ENCODE data around the gene SPC25.

SPC25 gene

DNA sequence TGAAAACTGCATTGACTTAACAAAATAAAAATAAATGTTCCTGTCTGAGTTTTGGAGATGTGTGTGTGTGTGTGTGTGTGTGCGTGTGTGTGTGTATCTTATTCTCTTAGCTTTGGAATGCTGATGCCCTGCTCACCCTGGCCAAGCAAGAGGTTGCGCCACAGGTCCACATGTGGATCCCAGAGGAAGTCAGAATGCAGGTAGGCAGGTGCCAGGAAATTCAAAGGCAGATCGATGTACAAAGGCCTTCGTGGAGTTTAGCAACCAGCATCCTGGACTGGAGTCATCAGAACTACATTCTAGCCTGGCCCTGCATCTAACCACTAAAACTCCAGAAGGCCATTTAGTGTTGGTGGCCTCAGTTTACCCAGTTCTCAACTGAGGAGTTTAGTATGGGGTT lies 23.3 kb upstream of the SPC25 start:
- Mint-ChIP-seq H3K4me1 (ENCODE audit: low read depth) (peaks cover 15% of the 10 kb centered on the region), H3K27me3 (peaks cover 41% of the 10 kb centered on the region), H3K27ac (no peak overlapping the region), H3K4me3 (no peak overlapping the region), H3K36me3 (ENCODE audit: low read depth) (no peaks in the 10 kb centered on the region), H3K9me3 (peaks cover 3% of the 10 kb centered on the region)

DNA sequence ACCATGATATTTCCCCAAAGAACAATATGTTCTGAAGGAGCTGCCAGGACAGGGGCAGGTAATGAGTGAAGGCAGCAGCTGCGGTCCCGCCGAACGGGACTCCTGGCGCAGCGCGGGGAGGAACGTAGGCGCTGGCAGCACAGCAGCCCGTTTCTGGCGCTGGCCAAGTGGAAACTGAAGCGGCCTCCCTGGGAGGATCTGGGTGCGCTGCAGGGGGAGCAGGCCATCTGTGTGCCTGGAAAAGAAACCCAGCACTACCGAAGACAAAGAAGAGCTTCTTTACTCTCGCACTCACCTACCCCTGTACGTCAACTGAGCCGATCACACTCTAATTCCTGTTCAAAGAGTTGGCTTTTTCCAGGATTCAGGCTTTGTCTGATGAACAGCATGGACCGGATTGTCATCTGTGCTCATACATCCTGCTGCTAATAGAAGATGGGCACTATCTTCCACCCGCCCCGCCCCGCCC lies 22.7 kb upstream of the SPC25 start:
- peaks cover 41% of the 10 kb centered on the region for H3K27me3 Mint-ChIP-seq
- no peaks in the 10 kb centered on the region for H3K36me3 Mint-ChIP-seq (ENCODE audit: low read depth)
- peaks cover 3% of the 10 kb centered on the region for H3K9me3 Mint-ChIP-seq
- peaks cover 15% of the 10 kb centered on the region for H3K4me1 Mint-ChIP-seq (ENCODE audit: low read depth)
- no peak overlapping the region for H3K27ac Mint-ChIP-seq
- peak overlapping the region; percentile 41 for H3K4me3 Mint-ChIP-seq

DNA sequence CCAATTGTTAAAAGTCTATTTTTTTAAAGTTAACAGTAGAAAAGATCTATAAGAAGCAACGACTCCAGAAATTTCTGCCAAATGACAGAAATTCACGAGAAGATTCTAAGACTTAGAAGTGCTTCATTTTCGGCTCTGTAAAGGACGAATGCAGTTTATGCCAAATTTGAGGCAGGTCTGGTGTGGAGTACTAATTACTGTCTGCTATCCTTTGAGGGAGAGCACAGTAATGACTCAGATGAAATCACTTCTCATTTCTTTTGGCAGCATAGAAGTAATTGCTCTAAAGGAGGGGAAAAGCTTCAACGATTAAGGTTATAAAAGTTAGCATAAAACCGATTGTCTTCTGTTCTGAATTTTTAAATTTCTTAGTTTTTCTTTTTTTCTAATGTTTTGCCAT lies 22.2 kb upstream of the SPC25 start:
- Mint-ChIP-seq H3K4me3 (peak overlapping the region; percentile 41), H3K27me3 (peaks cover 41% of the 10 kb centered on the region), H3K36me3 (ENCODE audit: low read depth) (no peaks in the 10 kb centered on the region), H3K9me3 (peaks cover 3% of the 10 kb centered on the region), H3K27ac (no peak overlapping the region), H3K4me1 (ENCODE audit: low read depth) (peaks cover 15% of the 10 kb centered on the region)

DNA sequence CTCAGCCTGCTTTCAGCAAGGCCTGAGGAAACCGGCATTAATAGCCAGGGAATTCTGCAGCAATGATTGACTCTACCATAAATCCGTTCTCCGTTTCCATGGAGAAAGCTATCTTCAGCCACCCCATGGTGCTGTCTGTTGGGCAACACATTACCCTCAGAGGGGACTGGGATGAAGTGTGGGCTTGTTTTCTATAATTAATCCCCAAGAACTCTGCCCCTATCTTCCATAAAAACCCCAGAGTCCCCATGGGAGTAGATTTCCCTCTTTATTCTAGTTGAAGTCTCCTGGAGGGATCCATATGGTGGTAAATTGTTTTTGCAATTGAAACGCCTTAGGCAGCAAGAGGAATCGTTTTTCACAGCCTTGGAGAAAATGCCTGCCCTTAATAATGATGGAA lies 20.1 kb upstream of the SPC25 start:
- no peaks in the 10 kb centered on the region for H3K9me3 Mint-ChIP-seq
- H3K27ac Mint-ChIP-seq, result no peak overlapping the region
- no peaks in the 10 kb centered on the region for H3K36me3 Mint-ChIP-seq (ENCODE audit: low read depth)
- H3K4me3 Mint-ChIP-seq, result no peak overlapping the region
- H3K27me3 Mint-ChIP-seq, result peaks cover 45% of the 10 kb centered on the region
- H3K4me1 Mint-ChIP-seq (ENCODE audit: low read depth), result peaks cover 4% of the 10 kb centered on the region

DNA sequence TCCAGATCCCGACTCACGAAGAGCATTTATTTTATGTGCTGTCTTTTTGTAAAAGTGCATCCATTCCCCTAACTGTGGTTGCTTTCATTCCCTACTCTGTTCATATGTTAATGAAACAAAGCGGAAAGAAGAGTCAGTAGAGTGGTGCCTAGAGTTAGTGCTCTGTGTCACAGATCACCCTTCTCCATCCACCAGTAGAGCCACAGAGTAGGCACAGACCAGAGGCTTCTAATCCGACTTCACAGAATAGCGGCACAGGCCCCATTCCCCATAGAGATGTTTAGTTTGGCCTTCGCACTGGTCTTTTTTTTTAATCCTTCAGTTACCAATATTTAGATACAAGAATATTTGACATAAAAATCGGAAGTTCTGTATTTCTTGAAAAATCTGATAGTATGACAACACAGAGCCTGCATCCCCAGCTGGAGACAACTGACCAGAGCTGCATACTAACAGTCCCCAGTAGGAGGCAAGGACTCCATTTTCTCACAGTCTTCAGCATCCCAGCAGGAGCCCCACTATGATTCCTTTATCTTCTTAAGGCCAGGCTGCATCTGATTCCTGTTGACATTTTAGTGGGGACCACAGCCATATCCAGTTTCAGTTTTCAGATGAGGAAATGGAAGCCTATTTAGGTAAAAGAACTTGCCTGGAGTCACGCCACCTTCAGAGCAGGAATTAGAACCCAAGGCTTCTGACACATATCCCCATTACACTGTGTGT lies 17.9 kb upstream of the SPC25 start:
- peaks cover 36% of the 10 kb centered on the region for H3K27me3 Mint-ChIP-seq
- H3K4me3 Mint-ChIP-seq, result no peak overlapping the region
- no peaks in the 10 kb centered on the region for H3K36me3 Mint-ChIP-seq (ENCODE audit: low read depth)
- peaks cover 4% of the 10 kb centered on the region for H3K4me1 Mint-ChIP-seq (ENCODE audit: low read depth)
- H3K27ac Mint-ChIP-seq, result no peak overlapping the region
- no peaks in the 10 kb centered on the region for H3K9me3 Mint-ChIP-seq

DNA sequence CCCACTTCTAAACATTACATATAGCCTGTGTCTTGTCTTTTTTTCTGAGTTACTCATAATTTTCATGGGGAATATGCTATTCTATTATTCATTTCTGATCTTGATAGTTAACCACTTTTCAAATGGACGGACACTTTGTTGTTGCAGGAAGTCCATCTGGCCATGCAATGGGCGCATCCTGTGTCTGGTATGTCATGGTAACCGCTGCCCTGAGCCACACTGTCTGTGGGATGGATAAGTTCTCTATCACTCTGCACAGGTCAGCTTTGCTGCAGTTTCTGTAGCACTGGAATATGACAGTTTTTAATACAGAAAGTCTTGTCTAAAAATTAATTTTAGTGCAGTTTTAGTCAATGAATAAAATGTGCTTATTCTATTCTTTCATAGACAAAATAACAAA lies 14.1 kb upstream of the SPC25 start:
- no peak overlapping the region for H3K4me3 Mint-ChIP-seq

DNA sequence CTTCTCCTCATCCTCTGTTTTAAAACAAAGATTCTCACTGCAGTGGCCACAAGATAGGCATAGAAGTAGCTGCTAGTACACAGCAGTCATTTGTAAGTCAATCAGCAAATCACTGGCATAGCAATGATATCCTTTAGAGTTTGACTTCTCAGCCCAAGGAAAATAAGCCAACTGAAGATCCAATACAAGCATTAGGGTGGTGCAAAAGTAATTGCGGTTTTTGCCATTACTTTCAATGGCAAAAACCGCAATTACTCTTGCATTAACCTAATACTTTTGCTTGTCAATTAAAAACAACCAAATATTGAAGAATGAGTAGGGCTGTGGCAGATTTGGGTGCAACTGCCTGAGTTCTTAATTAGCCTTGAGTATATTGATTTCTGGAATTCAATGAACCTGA lies 13.7 kb upstream of the SPC25 start:
- Mint-ChIP-seq H3K36me3 (ENCODE audit: low read depth) (no peaks in the 10 kb centered on the region), H3K27me3 (peaks cover 17% of the 10 kb centered on the region), H3K27ac (no peak overlapping the region), H3K4me3 (no peak overlapping the region), H3K4me1 (ENCODE audit: low read depth) (no peaks in the 10 kb centered on the region), H3K9me3 (no peaks in the 10 kb centered on the region)

More for the DNA sequence above, 14.1 kb upstream of the SPC25 start:
- peaks cover 18% of the 10 kb centered on the region for H3K27me3 Mint-ChIP-seq
- H3K4me1 Mint-ChIP-seq (ENCODE audit: low read depth), result no peaks in the 10 kb centered on the region
- H3K9me3 Mint-ChIP-seq, result no peaks in the 10 kb centered on the region
- H3K27ac Mint-ChIP-seq, result no peak overlapping the region
- H3K36me3 Mint-ChIP-seq (ENCODE audit: low read depth), result no peaks in the 10 kb centered on the region

DNA sequence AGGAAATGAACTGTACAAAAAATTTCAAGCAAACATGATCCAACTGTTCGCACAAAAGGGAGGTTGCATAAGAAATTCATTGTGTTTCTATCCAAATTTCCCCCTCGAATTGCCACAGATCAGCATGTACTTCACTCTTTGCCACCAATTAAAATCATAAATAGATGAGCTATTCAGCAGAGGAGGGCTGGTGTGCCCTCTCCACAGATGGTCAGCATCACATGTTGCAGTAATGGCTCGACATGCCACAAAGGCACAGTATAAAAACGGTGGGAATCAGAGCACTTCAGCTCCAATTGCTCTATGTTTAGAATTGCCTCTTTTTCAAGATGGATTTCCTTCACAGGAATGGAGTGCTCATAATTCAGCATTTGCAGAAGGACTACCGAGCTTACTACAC lies 10.8 kb upstream of the SPC25 start, which contains the start of gene G6PC2:
Gene G6PC2 (plus strand): TSS at position 289 of the 400 bp plus-strand sequence. CDS start 41 bp downstream, at position 330.
- H3K9me3 Mint-ChIP-seq, result no peaks in the 10 kb centered on the region
- H3K4me3 Mint-ChIP-seq, result no peak within 1 kb of the TSS
- no peaks in the 10 kb centered on the region for H3K4me1 Mint-ChIP-seq (ENCODE audit: low read depth)
- H3K27me3 Mint-ChIP-seq, result peaks cover 13% of the 10 kb centered on the region
- no peak within 1 kb of the TSS for H3K27ac Mint-ChIP-seq
- H3K36me3 Mint-ChIP-seq (ENCODE audit: low read depth), result no peaks in the 10 kb centered on the region

DNA sequence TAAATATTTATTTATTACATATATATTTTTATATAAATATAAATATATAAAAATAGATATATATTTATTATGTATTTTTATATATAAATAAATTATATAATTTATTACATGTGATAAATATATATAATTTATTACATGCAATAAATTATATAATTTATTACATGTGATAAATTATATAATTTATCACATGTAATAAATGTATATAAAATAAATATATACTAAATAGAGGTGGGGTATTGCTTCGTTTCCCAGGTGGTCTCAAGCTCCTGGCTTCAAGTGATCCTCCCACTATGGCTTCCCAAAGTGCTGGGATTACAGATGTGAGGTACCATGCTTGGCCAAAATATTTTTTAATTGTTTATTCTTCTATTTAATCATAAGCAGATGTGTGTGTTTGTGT lies 7.2 kb upstream of the SPC25 start:
- Mint-ChIP-seq H3K4me3 (no peak overlapping the region), H3K36me3 (ENCODE audit: low read depth) (no peaks in the 10 kb centered on the region), H3K9me3 (no peaks in the 10 kb centered on the region), H3K4me1 (ENCODE audit: low read depth) (no peaks in the 10 kb centered on the region), H3K27ac (no peak overlapping the region), H3K27me3 (peaks cover 25% of the 10 kb centered on the region)

DNA sequence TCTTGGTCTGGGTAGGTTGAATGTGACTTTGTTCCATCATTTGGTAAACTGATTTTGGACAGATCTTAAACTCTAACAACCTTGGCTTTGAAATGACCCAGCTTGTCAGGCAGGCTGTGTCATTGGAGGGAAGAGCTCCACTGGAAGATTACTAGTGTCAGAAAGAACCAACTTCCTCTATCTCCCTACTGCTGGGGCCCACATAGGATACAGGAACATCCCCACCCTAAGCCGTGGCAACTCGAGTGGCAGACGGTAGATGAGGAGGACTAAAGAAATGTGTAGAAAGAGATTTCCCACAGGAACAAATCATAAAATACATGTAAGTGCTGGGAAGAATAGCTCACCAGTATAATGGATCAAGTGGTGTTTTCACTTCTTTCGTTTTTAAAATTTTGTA lies 6.6 kb upstream of the SPC25 start:
- H3K27me3 Mint-ChIP-seq, result peaks cover 25% of the 10 kb centered on the region
- no peak overlapping the region for H3K4me3 Mint-ChIP-seq
- H3K27ac Mint-ChIP-seq, result no peak overlapping the region
- H3K4me1 Mint-ChIP-seq (ENCODE audit: low read depth), result no peaks in the 10 kb centered on the region
- H3K36me3 Mint-ChIP-seq (ENCODE audit: low read depth), result no peaks in the 10 kb centered on the region
- H3K9me3 Mint-ChIP-seq, result no peaks in the 10 kb centered on the region

DNA sequence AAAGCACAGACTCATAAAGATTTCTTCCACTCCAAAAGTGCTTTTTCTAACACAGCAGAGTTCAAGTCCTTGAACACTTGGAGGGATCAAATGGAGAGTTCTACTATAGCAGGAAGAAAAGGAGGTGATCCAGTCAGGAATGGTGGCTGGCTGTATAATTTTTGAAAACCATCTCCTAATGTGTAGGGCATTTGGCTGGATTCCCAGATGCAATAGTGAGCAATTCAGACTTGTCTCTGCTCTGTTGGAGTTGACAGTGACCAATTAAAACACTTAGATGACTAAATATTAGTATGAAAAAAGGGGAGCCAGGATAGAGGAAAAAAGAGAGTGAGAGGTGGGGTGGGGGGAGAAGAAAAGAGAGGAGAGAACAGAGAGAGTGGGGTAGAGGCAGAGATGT lies 5.5 kb upstream of the SPC25 start:
- Mint-ChIP-seq H3K27me3 (peaks cover 20% of the 10 kb centered on the region), H3K9me3 (no peaks in the 10 kb centered on the region), H3K27ac (no peak overlapping the region), H3K4me1 (ENCODE audit: low read depth) (peaks cover 1% of the 10 kb centered on the region), H3K36me3 (ENCODE audit: low read depth) (no peaks in the 10 kb centered on the region), H3K4me3 (no peak overlapping the region)

DNA sequence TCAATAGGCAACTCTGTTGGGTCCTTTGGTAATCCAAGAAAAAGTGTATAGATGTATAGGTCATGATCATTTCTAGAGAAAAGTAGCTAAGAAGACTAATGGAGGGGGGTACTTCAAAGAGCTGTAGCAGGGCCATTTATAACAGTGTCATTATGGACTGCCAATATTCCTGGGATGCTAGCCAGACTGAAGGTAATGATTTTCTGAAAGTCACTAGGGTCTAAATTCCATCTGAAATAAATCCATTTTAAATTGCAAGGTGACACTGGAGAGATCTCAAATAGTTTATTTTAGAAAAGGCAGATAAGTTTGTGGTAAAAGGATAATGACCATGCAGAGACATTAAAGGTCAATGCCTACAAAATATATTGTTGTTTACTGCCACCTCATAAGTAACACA lies 4.5 kb upstream of the SPC25 start:
- H3K27me3 Mint-ChIP-seq, result peaks cover 20% of the 10 kb centered on the region

DNA sequence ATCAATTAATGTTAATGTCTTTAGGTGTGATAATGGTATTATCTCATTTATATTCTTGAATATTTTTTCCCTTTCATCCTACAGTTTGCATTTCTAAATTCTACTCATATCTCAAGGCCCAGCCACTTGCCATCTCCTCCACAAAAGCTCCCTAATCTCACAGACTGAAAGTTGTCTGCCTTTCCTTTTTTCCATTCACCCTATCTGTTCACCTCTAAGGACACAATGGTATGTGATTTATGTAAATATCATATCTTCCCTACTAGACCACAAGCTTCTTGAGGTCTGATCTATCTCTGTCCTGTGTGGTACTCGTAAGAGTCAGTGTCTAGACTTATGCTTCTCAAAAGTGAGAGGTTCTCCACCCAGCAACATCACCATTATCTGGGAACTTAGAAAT lies 3.9 kb upstream of the SPC25 start:
- Mint-ChIP-seq H3K4me1 (ENCODE audit: low read depth) (peaks cover 16% of the 10 kb centered on the region), H3K9me3 (no peaks in the 10 kb centered on the region), H3K27me3 (peaks cover 17% of the 10 kb centered on the region), H3K27ac (no peak overlapping the region), H3K4me3 (no peak overlapping the region), H3K36me3 (ENCODE audit: low read depth) (no peaks in the 10 kb centered on the region)

More for the DNA sequence above, 4.5 kb upstream of the SPC25 start:
- Mint-ChIP-seq H3K4me3 (no peak overlapping the region), H3K4me1 (ENCODE audit: low read depth) (peaks cover 10% of the 10 kb centered on the region), H3K36me3 (ENCODE audit: low read depth) (no peaks in the 10 kb centered on the region), H3K27ac (no peak overlapping the region), H3K9me3 (no peaks in the 10 kb centered on the region)

DNA sequence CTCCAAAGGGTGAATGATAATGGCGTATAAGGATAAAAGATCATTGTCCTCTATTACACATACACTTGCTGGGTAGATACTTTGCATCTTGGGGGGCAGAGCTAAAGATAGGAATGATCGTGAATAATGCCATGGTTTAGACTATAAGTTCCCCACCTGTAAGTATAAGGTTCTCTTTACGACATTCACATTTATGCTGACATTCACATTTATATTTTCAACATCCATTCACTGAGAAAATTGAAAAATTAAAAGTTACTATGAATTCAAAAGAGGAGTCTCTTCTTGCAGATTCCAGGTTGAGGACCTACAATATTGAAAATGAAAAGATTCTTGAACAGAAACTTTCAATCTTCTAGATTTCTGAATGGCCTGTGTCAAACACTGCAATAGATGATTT lies 2.1 kb upstream of the SPC25 start:
- peaks cover 6% of the 10 kb centered on the region for H3K36me3 Mint-ChIP-seq (ENCODE audit: low read depth)
- H3K9me3 Mint-ChIP-seq, result no peaks in the 10 kb centered on the region
- peaks cover 16% of the 10 kb centered on the region for H3K27me3 Mint-ChIP-seq
- H3K27ac Mint-ChIP-seq, result no peak overlapping the region
- H3K4me3 Mint-ChIP-seq, result no peak overlapping the region
- H3K4me1 Mint-ChIP-seq (ENCODE audit: low read depth), result peaks cover 17% of the 10 kb centered on the region

DNA sequence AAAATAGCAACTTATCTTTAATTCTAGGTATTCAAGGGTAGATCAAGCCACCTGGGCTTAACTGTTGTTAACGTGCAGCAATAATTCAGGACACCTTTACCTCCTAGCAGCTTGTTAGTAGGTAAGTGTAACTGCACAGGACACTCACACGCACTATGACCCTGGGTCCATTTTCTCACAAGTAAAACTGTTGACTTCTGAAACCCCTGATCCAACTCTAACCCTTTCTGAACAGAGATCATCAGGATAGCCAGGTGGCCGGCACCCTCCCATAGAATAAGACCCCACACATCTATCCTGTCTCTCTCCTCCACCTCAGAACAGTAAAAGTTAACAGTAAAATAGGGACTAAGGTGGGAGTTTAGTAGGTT lies 610 bp downstream of the SPC25 start:
- Mint-ChIP-seq H3K4me1 (ENCODE audit: low read depth) (peaks cover 25% of the 10 kb centered on the region), H3K36me3 (ENCODE audit: low read depth) (peaks cover 17% of the 10 kb centered on the region), H3K27me3 (peaks cover 10% of the 10 kb centered on the region), H3K4me3 (peak overlapping the region; percentile 99), H3K27ac (peak overlapping the region; percentile 90), H3K9me3 (no peaks in the 10 kb centered on the region)

DNA sequence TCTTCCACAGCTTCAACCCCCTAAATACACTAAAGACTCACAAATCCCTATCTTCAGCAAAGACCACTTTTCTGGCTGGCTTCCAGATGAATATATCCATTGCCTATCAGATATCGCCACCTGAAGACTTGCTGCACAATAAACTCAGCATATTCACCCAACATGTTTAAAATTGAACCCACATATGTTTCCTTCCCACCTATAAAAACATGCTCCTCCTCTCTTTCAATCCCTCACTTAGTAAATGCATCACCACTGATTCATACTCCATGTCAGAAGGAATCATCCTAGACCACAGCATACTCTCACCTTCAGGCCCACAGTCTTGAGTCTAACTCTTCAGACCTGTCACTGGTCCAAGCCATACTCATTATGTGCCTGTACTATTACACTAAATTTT lies 5.3 kb downstream of the SPC25 start:
- H3K27ac Mint-ChIP-seq, result no peak overlapping the region
- peaks cover 24% of the 10 kb centered on the region for H3K36me3 Mint-ChIP-seq (ENCODE audit: low read depth)
- no peak overlapping the region for H3K4me3 Mint-ChIP-seq

More for the DNA sequence above, 5.3 kb downstream of the SPC25 start:
- H3K27me3 Mint-ChIP-seq, result no peaks in the 10 kb centered on the region
- H3K4me1 Mint-ChIP-seq (ENCODE audit: low read depth), result peaks cover 22% of the 10 kb centered on the region
- H3K9me3 Mint-ChIP-seq, result no peaks in the 10 kb centered on the region

All from stimulated activated naive CD8-positive, alpha-beta T cell treated with anti-CD3 and anti-CD28 coated beads, Interleukin-15, Interleukin-2, amounts not matched to agents 100 ng/mL and 50 ng/mL, for 24 hours (primary cell).